Activated CD4-positive, alpha-beta T cell treated with anti-CD3 and anti-CD28 coated beads, Interleukin-2, amount 50 U/mL, for 48 hours (primary cell): ENCODE results near the gene RAB27A.
"Not testable (repeated sequence)": the region's sequence is repeated elsewhere in the genome, so short reads cannot be mapped to it uniquely, and the experiment has no call there.

Experiments used
- DNase-seq, 2 experiments: peaks; one replicate each; pipeline ENCODE4 v3.0.0-alpha.2; 2020

Gene RAB27A

DNA sequence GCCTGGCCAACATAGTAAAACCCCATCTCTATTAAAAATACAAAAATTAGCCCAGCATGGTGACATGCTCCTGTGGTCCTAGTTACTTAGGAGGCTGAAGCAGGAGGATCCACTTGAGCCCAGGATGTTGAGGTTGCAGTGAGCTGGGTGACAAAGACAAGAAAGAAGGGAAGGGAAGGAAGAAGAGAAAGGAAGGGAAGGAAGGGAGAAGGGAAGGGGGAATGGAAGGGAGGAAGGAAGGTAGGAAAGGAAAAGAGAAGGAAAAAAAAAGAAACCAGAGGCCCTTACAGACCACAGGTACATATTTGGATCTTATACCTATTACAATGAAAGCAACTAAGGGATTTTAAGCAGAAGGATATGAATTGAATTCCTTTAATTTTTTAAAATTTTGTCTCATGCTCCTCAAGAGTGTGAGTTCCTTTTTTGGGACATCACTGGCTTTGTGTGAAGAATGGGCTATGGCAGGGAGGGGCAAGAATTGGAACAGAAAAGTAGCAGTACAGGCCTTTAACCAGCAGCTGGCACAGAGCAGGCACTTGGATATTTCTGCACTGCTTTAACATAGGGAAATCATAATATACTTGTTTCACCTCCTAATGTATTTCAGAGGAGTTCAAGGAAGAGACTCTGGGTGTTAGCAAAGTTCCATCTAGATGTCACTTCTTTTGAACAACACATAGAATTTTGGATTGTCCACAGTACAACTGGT, 7.9 kb downstream of the RAB27A start:
- no peak for DNase-seq

DNA sequence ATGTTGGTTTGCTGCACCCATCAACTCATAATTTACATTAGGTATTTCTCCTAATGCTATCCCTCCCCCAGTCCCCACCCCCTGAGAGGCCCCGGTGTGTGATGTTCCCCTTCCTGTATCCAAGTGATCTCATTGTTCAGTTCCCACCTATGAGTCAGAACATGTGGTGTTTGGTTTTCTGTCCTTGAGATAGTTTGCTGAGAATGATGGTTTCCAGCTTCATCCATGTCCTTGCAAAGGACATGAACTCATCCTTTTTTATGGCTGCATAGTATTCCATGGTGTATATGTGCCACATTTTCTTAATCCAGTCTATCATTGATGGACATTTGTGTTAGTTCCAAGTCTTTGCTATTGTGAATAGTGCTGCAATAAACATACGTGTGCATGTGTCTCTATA, 9.0 kb downstream of the RAB27A start:
- peak; percentile 35 to 49 for DNase-seq

DNA sequence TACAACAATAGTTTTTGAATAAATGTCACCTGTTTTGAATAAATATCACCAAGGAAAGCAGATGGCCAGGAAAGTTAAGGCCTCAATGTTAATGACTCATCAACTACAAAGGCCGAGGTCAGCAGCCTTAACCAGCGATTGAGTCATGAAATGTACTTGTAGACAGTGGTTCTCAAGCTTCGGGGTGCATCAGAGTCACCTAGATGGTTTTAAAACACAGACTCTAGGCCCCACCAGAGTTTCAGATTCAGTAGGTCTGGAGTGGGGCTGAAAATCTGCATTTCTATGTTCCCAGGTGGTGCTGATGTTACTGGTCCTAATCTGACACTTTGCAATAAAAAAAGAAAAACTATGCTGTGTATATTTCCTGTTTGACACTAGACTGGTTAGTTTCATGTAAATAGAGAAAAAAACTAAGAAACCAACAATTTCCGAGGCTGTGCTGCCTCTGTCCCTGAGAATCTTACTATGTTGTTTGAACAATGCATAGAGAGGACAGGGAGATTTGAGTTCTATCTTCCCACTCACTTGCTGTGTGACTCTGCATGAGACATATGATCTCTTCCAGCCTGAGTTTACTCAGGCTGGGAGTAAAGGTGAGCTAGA, 9.8 kb downstream of the RAB27A start:
- peak; percentile 52 to 66 for DNase-seq

DNA sequence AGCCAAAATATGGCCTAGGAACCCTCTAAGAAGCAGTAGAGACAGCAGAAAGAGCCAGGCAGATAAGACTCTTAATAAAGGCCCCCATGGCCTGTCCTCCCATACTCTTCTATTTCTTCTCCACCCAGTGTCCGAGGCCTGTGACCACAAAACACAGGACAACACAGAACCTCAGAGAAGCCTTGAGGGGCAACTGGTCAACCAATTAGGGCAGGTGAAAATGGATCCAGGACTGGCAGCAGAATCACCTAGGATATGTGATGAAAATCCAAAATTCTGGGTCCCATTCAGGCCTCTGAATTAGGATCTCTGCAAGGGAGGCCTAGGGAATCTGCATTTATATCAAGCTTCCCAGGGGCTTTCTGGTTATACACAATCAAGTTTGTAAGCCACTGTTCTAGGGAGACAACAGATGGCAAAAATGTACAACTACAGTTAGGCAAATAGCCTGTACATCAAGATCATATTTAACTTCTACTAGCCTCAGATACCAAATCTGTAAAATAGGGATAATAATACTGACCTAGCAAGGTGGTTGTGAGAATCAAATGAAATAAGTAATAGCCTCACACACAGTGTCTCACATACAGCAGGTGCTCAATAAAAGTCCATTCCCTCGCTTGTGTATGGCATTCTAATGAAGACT, 10.4 kb downstream of the RAB27A start:
- DNase-seq: no peak

DNA sequence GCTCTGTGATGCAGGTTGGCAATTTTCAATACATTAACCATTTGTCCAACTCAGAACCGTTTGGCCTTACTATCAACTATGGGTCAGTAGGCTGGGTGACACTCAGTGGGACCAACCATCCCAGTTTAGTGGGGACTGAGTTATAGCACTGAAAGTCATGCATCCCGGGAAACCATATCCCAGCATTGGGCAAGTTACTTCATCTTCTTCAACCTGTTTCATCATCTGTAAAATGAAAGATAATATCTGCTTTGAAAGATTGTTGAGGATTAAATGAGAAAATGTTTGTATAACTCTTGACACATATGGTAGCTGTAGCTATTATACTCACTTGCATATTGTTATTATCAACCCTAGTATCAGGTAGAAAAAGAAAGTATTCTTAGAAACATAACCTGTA, 11.9 kb downstream of the RAB27A start:
- no peak for DNase-seq

DNA sequence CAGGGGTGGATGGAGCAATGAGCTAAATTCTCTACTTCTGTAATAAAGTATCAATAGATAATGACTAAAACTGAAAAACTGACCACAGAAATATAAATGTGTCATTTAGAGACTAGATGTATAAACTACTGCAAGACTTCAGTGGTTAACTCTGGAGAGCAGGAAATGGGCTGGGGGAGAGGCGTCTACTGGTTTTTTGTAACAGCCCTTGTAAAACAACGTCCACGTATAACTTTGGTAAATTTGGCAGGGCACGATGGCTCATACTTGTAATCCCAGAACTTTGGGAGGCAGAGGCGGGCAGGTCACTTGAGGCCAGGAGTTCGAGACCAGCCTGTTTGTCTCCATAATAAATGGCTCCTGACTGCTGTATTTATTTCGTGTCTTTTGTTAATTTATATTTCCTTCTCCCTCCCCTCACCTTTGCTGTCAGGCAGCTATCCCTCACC, 12.5 kb downstream of the RAB27A start:
- peak; percentile 53 to 71 for DNase-seq

DNA sequence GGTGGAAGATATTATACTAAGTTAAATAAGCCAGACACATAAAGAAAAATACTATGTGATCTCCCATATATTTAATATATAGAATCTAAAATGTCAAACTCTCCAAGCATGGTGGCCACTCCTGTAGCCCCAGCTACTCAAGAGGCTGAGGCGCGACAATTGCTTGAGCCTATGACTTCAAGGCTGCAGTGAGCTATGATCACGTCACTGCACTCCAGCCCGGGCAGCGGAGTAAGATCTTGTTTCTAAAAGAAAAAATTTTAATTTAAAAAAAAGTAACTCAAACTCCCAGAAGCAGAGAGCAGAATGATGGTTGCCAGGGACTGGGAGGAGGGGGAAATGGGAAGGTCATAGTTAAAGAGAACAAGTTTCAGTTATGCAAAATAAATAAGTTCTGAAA, 13.3 kb downstream of the RAB27A start:
- no peak for DNase-seq

DNA sequence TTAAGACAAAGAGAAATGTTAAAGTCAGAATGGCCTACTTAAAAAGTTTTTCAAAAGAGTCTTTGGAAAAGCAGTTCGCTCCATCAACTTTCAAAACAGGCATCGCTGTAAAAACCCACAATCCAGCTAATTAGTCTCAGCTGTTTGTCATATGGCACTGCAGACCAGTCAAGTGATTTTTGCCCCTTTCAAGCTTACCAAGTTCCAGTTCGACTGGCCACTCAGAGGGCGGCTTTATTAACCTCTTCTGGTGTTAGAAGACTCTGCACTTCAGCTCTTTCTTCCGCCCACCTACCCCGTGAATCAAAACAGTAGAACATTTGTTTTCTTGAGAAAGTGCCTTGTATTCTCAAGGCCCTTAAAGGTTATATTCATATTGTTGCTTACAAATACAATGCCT, 19.3 kb downstream of the RAB27A start:
- DNase-seq: no peak

DNA sequence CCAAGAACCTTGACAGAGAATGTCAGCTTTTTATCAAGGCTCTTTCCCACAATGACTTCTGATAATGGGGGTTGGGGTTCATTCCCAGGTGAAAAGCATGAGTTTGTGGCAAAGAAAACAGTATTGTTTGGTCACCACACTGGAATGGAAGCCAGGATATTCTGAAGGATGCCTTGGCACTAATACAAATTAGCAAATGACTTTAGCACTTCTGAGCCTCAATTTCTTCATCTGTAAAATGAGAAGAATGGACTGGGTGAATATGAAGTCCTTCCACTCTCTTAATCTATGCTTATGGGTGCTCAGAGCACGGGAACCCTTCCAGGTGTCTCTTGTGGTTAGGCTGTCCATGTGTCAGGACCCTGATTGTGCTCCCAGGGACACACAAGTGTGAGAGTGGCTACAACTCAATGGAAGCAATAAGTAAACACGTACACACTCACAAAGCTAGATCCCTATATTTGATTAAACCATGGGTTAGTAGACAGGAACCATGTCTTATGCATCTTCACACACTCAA, 21.4 kb downstream of the RAB27A start:
- no peak for DNase-seq

DNA sequence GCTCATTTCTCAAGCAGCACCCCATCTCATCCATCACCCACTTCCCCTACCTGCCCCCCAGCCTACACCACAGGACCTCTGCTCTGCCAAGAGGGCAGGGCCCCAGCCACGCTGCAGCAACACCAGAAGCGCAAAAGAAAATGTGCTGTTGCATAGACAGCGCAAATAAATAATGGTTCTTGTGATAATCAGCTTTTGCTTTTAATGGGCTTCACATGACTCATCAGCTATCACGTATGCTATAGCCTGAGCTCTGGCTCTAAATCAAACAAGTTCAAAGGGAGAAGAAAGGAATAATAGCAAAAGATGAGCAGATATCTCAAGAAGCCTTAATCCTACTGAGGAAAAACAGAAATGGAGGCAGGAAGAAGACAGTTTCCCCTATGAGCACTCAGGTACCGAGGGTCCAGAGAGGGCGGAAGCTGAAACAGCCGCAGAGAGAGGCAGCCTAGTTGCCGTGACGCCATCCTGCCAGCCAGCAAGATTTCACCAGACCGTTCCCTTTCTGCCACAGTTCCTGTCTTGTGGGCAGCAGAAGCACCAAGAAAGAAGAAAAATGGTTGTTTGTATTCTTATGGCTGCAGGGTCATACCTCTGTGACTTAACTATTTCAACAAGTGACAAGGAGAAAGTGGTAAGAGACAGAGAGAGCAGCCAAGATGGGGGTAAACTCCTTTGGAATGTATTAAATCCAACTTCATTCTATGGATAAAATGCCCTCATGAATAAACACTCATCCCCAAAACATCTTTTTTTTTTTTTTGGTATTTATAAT, 22.0 kb downstream of the RAB27A start:
- DNase-seq: peak; percentile 63 to 70

DNA sequence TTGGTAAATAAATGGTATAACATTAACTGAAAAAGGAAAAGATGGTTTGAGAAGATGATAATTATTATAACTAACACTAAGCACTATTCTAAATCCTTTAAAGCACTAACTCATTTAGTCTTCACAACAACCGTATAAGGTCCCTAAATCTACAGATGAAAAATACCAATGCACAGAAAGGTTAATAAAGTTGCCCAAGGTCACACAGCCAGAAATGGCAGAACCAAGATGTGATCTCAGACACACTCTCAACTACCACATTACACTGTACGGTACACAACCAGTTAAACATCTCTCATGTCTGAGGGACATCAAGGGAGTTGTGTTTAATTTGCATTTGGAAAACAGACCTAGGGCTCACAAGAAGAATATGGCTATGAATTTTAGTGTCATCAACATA, 23.1 kb downstream of the RAB27A start:
- no peak for DNase-seq

DNA sequence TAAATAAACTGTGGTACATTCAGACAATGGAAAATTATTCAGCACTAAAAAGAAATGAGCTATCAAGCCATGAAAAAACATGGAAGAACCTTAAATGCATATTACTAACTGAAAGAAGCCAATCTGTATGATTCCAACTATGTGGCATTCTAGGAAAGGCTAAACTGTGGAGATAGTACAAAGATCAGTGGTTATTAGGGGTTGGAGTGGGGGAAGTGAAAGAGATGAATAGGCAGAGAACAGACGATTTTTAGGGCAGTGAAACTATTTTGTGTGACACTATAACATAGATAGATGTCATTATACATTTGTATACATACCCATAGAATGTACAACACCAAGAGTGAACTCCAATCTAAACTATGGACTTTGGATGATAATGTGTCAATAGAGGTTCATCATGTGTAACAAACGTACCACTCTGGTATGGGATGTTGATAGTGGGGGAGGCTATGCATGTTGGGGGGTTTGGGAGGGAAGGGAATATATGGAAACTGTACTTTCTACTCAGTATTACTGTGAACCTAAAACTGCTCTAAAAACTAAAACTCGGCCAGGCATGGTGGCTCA, 29.0 kb downstream of the RAB27A start:
- no peak for DNase-seq

DNA sequence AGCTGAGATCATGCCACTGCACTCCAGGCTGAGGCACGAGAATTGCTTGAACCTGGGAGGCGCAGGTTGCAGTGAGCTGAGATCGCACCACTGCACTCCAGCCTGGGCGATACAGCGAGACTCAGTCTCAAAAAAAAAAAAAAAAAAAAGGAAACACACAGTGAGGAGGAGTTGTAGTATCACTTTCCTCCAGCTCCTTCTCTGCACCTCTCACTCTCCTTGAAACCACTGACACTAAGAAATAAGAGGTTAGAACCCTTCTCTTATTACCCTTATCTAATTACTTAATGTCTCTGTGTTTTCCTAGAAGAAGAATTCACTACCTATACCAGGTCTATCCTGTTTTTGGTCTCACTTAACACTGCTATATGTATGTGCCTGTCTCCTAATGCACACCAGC, 31.7 kb downstream of the RAB27A start:
- no peak for DNase-seq

DNA sequence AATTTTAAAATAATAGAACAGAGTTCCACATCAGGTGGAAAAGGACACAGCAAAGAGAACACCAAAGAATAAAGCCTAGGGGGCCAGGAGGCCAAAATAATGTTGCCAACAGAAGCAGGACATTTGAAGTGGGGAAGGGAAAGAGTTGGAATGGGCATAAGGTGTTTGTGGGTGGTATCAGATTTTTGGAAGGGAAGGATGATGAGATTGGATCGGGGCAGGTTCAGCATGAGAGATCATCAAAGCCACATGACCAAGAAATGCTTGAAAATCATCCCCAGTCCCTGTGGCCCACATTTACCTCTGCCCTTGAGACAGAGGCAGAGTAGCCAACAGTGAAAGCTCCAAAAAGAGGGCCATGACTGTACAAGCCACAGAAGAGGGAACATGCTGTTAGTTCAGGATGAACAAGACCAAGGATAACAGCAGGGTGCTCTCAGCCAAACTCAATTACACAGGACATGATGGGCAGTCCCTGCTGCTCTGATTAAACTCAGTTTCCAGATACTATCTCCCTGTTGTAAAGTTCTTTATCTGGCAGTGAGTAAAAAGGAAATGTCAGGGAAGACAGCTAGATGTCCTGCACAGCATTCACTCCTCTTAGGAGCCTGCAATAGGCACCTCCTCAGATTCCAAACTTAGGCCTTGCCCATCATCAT, 32.5 kb downstream of the RAB27A start:
- no peak for DNase-seq

DNA sequence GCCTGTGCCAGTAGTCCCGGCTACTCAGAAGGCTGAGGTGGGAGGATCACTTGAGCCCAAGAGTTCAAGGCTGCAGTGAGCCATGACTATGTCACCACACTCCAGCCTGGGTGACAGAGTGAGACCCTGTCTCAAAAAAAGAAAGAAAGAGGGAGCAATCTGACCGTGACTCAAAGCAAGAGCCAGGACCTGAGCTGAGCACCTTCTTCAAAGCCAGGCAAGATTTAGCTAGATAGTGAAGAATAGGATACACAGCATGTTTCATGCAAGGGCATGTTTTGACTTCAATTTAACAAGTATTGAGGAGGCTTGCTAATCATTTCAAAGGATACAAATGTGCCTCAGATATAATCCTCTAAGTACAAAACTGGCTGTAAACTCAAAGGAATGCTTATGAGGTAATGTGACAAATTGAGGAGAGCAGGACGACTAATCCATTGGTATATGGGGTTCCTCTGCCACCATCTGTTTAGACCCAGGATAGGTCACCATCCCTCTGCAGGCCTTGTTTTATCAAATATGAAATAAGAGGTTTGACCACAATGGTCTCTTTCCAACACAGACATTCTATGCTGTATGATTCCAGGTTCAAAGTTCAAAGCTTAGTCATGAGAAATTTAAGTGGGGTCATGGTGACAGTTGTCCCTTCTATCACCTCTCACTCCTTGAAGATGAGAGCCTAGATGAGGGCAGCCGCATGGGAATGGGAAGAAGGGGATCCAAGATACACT, 33.2 kb downstream of the RAB27A start:
- no peak for DNase-seq

DNA sequence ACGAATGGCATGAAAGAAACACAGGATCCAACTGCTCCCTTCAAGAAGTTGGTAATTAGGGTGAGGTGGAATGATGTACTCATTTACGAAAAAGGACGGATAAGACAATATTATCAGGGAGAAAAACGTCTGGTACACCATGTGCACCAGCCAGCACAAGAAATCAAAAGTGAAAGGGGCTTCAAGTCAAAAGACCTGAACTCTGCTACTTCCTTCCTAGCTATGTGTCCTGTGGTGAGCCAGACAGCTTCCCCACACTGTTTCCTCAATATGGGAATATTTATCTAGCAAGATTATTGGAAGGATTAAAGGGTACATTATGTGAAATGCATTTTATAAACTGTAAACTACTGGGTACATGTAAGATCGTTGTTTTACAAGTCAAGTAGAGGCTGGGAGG, 33.9 kb downstream of the RAB27A start:
- DNase-seq: no peak

DNA sequence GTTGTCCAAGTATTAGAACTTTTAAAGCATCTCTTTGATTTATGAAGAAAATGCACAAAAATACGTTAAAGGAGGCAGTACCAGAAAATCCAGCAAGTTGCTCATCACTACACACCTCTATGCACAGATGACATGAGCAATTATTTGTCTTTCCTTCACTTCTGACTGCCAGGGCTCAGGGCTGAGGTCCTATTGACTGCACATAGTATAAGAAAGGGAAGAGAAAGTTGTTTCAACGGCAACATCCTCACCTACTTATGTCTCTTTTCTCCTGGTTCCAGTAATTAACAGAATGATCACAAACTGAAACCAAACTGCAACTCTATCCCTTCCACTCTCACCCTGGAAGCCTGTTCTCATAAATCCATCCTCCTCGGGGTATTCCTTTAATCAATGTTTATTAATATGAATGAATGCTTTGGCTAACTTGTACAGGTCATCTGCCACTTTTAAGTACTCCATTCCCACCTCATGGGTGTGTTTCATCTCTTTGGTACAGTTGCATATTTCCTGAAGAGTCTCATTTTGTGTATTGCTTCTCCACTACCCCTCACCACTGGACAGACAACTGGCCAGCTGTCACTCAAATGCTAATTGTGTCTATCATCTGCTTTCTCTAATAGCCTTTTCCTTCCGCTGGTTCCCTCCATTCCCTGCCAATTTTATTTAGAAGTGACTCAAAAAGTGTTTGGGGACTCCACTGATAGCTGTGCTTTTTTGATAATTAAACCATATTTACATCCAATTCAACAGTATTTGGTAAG, 34.5 kb downstream of the RAB27A start:
- no peak for DNase-seq

DNA sequence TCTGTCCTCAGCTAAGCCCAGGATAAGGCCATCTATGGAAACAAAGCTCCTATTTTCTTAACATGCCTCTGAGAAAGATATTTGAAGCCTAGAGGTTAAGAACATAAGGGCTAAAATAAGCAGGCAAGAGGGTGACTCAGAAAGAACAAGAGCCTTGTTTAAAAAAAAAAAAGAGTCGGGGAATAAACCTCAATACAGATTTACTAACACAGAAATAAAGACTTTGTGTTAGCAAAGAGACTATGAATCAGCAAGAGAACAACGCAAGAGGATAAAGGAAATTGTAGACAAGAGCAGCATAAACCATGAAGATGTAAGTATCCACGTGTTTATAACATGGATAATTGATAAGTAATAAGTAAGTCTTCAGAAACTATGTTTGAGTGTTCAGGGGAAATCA, 36.0 kb downstream of the RAB27A start:
- DNase-seq: no peak

DNA sequence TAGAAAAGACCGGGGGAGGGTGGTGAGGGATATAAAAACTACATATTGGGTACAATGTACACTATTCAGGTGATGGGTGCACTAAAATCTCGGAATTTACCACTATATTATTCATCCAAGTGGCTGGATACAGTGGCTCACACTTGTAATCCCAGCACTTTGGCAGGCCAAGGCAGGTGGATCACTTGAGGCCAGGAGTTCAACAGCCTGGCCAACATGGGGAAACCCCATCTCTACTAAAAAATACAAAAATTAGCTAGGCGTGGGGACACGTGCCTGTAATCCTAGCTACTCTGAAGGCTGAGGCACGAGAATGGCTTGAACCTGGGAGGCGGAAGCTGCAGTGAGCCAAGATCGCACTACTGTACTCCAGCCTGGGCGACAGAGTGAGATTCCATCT, 37.4 kb downstream of the RAB27A start:
- not testable (repeated sequence) for DNase-seq

DNA sequence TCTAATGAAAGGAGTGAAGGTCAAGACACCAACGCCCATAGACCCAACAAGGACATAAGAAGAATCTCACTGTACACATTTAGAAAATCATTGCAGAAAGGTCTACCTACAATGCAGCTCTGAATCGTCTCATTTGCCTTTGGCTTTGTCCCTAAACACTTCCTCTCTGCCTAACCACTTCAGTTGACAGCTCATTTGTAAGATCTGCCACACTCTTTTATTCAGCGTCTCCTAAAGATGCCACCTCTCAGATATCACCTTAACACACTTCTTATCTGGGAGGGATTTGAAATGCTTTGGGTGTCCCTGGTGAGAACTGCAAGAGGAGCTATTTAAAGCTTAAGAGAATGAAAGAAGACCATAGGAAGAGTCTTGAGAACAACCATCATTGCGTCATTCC, 38.7 kb downstream of the RAB27A start:
- no peak for DNase-seq

DNA sequence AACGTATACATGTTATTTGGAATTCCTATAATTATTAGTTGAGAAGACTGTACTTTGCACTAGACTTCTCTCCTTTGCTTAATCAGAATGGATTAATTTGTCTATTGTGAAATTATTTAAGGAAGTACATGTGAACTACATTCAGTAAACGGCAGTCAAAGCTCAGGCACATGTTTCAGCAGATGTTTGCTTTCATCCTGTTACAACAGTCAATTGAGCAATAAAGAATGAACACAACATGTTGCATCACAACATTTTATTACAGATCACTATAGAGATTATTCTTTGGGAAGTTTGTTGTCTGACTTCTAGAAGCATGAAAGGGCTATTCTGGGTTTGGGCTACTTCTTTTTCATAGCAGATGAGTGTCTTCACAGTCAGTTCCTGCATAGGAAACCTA, 39.2 kb downstream of the RAB27A start:
- no peak for DNase-seq
